ENCODE data around the gene NRCAM. TPM values are rescaled to one million over a fixed set of nuclear protein-coding genes. Genes with fewer than 3 reads are reported as not detected.
"Not testable (repeated sequence)": the region's sequence is repeated elsewhere in the genome, so short reads cannot be mapped to it uniquely, and the experiment has no call there.

NRCAM gene
- total RNA-seq, 1 donor from 2014 or later = 0.26 TPM

- H3K36me3 ChIP-seq (ENCODE audit: control insufficient read depth, insufficient read depth, low read length) = peaks cover 3% of the 10 kb centered on the region
- TF ChIP-seq CTCF (IDR thresholded peaks at IDR 0.05; ENCODE audit: insufficient read depth, low read length, severe bottlenecking) = no peak
These were observed 24.1 kb upstream of the NRCAM start for GRCh38 chr7:108480311-108480710.

GRCh38 chr7:108479751-108480150, 23.5 kb upstream of the NRCAM start:
- no peak for TF ChIP-seq CTCF (IDR thresholded peaks at IDR 0.05; ENCODE audit: insufficient read depth, low read length, severe bottlenecking)
- Histone ChIP-seq H3K4me3 (ENCODE audit: low read depth, low read length) (no peak overlapping the region), H3K36me3 (ENCODE audit: control insufficient read depth, insufficient read depth, low read length) (peaks cover 3% of the 10 kb centered on the region), H3K27me3 (ENCODE audit: control insufficient read depth, insufficient read depth, low read length) (no peaks in the 10 kb centered on the region)
- FAIRE-seq = no peak
- no peak for DNase-seq (ENCODE audit: low read depth)

More at GRCh38 chr7:108480311-108480710, 24.1 kb upstream of the NRCAM start:
- Histone ChIP-seq H3K27me3 (ENCODE audit: control insufficient read depth, insufficient read depth, low read length) (no peaks in the 10 kb centered on the region), H3K4me3 (ENCODE audit: low read depth, low read length) (no peak overlapping the region)
- DNase-seq (ENCODE audit: low read depth) (no peak), FAIRE-seq (no peak)

GRCh38 chr7:108479118-108479517, 22.9 kb upstream of the NRCAM start:
- DNase-seq (ENCODE audit: low read depth) (no peak), FAIRE-seq (no peak)
- H3K4me3 ChIP-seq (ENCODE audit: low read depth, low read length) = no peak overlapping the region
- TF ChIP-seq CTCF (IDR thresholded peaks at IDR 0.05; ENCODE audit: insufficient read depth, low read length, severe bottlenecking) = no peak
- H3K27me3 ChIP-seq (ENCODE audit: control insufficient read depth, insufficient read depth, low read length) = no peaks in the 10 kb centered on the region
- peaks cover 3% of the 10 kb centered on the region for H3K36me3 ChIP-seq (ENCODE audit: control insufficient read depth, insufficient read depth, low read length)

GRCh38 chr7:108468246-108468645, 12.0 kb upstream of the NRCAM start:
- Histone ChIP-seq H3K27me3 (ENCODE audit: control insufficient read depth, insufficient read depth, low read length) (no peaks in the 10 kb centered on the region), H3K36me3 (ENCODE audit: control insufficient read depth, insufficient read depth, low read length) (no peaks in the 10 kb centered on the region), H3K4me3 (ENCODE audit: low read depth, low read length) (no peak overlapping the region)
- no peak for TF ChIP-seq CTCF (IDR thresholded peaks at IDR 0.05; ENCODE audit: insufficient read depth, low read length, severe bottlenecking)
- FAIRE-seq (no peak), DNase-seq (ENCODE audit: low read depth) (no peak)

DNA sequence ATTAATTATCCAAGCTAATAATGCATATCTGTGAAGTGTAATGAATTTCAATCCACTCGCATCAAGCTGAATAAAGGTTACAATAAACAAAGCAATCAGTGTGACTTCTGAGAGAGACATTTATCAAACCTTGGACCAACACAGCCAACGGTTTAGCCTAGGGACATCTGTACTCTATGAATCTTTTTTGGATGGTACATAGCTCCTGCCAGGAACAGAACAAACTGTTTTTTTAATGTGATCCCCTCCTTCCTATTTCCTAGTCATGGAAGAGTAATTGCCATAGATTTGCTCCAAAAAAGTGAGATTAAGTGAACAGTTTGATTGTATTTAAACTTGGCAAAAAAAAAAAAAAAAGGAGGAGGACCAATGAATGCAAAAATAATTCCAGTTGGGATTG, 11.2 kb upstream of the NRCAM start:
- DNase-seq (ENCODE audit: low read depth) (no peak), FAIRE-seq (no peak)
- no peaks in the 10 kb centered on the region for H3K36me3 ChIP-seq (ENCODE audit: control insufficient read depth, insufficient read depth, low read length)
- H3K4me3 ChIP-seq (ENCODE audit: low read depth, low read length) = no peak overlapping the region
- no peaks in the 10 kb centered on the region for H3K27me3 ChIP-seq (ENCODE audit: control insufficient read depth, insufficient read depth, low read length)
- TF ChIP-seq CTCF (IDR thresholded peaks at IDR 0.05; ENCODE audit: insufficient read depth, low read length, severe bottlenecking) = no peak

- not testable (repeated sequence) for DNase-seq (ENCODE audit: low read depth); H3K36me3 ChIP-seq (ENCODE audit: control insufficient read depth, insufficient read depth, low read length); FAIRE-seq; H3K4me3 ChIP-seq (ENCODE audit: low read depth, low read length); H3K27me3 ChIP-seq (ENCODE audit: control insufficient read depth, insufficient read depth, low read length)
These were observed 10.1 kb upstream of the NRCAM start for GRCh38 chr7:108466322-108466721.
